Large intestine (tissue), 3 donors: ENCODE measurements around the gene MYCT1. TPM values are rescaled to one million over a fixed set of nuclear protein-coding genes. Genes with fewer than 3 reads are reported as not detected.

Experiments used
- DNase-seq, 2 donors: peaks; one replicate each; pipeline versions ENCODE4 v3.0.0 to v3.0.0-alpha.2; 2013
- H3K27ac ChIP-seq: one replicate; pipeline ENCODE4 v1.5.1; 2013; ENCODE audit warnings: low read length
- H3K27me3 ChIP-seq: 2 replicates; pipeline ENCODE4 v1.6.1; 2013; ENCODE audit warnings: low read length; ENCODE audit not compliant: control insufficient read depth, insufficient read depth
- H3K36me3 ChIP-seq: 2 replicates; pipeline ENCODE4 v1.6.1; 2013; ENCODE audit warnings: low read length; ENCODE audit not compliant: control insufficient read depth, insufficient read depth
- H3K4me1 ChIP-seq: one replicate; pipeline ENCODE4 v1.6.1; 2013; ENCODE audit warnings: low read length; ENCODE audit not compliant: control insufficient read depth, insufficient read depth
- H3K4me3 ChIP-seq: one replicate; pipeline ENCODE4 v1.5.1; 2013; ENCODE audit warnings: low read length
- H3K9me3 ChIP-seq: one replicate; pipeline ENCODE4 v1.6.1; 2013; ENCODE audit warnings: mild to moderate bottlenecking, low read depth, low read length, moderate library complexity; ENCODE audit not compliant: control insufficient read depth
- WGBS: methylation state at CpG from one replicate; pipeline ENCODE4 v1.1.5; 2013; ENCODE audit warnings: low lambda C conversion rate; ENCODE audit not compliant: insufficient coverage; 5-methylcytosine and 5-hydroxymethylcytosine counted together
- polyA plus RNA-seq: library from polyadenylated mRNA; unstranded; fragments of 120-200 nt; gene quantifications from one replicate; pipeline ENCODE4 v1.2.1, GENCODE V29; 2013

The MYCT1 gene
- polyA plus RNA-seq, 1 donor, result 8.5 TPM

DNA sequence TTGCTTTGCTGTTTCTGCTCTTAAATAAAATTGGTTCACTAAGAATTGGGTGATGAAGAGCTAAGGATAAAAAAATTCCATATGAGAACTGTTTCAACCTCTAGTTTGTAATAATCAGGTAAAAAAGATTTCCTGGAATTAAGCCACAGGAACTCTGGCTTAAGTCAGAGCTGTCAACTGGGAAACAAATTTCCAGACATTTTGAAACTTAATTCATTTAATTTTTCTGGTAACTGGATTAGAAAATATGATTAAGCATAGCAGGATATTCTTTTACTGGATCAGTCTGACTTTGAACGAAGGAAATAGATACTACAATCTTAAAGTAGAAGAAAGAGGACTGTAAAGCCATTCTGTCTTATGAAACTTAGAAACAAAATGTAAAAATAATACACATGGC is 51.6 kb downstream of the MYCT1 start:
- 100% methylated on average over 1 of the region's 1 CpG for WGBS
- no peak for DNase-seq

DNA sequence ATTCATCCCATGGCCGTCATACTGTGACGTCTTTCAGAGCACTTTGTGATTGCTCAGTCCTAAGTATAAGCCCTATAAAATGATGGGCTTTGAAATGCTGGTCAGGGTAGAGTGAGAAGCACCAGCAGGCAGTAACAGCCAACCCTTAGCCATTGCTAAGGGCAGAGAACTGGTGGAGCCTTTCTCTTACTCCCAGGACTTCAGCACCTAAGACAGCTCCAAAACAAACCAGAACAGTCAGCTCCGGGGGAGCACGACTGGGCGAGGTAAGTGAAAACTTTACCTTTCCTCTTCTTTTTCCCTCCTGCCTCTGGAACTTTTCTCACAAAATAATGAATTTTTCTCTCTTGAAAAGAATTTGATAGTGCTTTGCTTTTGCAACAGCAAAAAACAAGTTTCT is 53.0 kb downstream of the MYCT1 start, which contains the start of gene VIP:
Gene VIP (plus strand): TSS at position 104 of the 400 bp plus-strand sequence. CDS start 1,381 bp downstream, outside the sequence.
- Histone ChIP-seq H3K9me3 (no peaks in the 10 kb centered on the region), H3K4me3 (no peak within 1 kb of the TSS), H3K27ac (no peak within 1 kb of the TSS), H3K4me1 (no peaks in the 10 kb centered on the region), H3K27me3 (no peaks in the 10 kb centered on the region), H3K36me3 (no peaks in the 10 kb centered on the region)
- WGBS, result no CpG with 5 or more reads among the region's 5 CpGs
- no peak for DNase-seq

More for the DNA sequence above, 51.6 kb downstream of the MYCT1 start:
- Histone ChIP-seq H3K36me3 (no peaks in the 10 kb centered on the region), H3K27me3 (no peaks in the 10 kb centered on the region), H3K4me3 (no peak overlapping the region), H3K27ac (no peak overlapping the region), H3K9me3 (no peaks in the 10 kb centered on the region), H3K4me1 (no peaks in the 10 kb centered on the region)

DNA sequence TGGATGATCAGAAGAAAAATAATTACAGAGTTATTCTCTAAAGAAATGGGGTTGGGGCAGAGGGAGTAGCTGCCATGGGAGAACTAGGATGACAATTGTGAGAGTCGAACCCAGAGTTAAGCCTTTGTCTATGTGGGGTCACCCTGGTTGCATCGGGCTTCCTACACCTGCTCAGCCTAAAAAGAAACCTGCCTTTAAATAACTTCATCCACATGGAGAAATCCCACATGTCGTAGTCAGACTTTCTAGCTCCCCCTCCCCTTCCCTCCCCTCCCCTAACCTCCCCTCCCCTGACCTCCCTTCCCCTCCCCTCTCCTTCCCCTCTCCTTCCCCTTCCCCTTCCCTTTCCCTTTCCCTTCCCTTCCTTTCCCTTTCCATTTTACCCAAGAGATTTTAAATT is 67.6 kb downstream of the MYCT1 start:
- Histone ChIP-seq H3K27ac (no peak overlapping the region), H3K27me3 (no peaks in the 10 kb centered on the region), H3K4me3 (no peak overlapping the region), H3K9me3 (no peaks in the 10 kb centered on the region), H3K4me1 (no peaks in the 10 kb centered on the region), H3K36me3 (no peaks in the 10 kb centered on the region)
- no CpG with 5 or more reads among the region's 3 CpGs for WGBS
- no peak for DNase-seq

DNA sequence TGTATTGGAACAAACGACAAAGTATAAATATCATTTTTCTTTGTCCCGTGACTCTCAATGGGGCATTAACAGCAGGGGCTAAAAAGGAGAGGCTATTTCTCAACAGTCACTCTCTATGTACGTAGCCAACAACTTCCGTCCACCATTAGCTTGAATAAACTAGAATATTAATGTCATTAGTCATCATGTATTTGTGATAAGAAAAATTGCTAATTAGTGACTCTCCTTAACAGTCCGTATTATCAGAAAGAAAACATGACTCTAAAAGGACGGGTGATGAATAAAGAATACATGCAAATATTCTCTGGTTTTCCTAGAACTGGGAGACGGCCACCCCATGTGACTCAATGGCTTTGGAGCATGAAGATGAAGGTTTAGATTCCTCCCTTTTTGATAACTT is 71.5 kb downstream of the MYCT1 start:
- no peak overlapping the region for H3K27ac ChIP-seq
- no peaks in the 10 kb centered on the region for H3K27me3 ChIP-seq
- no peak overlapping the region for H3K4me3 ChIP-seq
- DNase-seq, result no peak
- H3K4me1 ChIP-seq, result no peaks in the 10 kb centered on the region
- H3K9me3 ChIP-seq, result no peaks in the 10 kb centered on the region
- 80% methylated on average over 2 of the region's 7 CpGs for WGBS
- H3K36me3 ChIP-seq, result no peaks in the 10 kb centered on the region

DNA sequence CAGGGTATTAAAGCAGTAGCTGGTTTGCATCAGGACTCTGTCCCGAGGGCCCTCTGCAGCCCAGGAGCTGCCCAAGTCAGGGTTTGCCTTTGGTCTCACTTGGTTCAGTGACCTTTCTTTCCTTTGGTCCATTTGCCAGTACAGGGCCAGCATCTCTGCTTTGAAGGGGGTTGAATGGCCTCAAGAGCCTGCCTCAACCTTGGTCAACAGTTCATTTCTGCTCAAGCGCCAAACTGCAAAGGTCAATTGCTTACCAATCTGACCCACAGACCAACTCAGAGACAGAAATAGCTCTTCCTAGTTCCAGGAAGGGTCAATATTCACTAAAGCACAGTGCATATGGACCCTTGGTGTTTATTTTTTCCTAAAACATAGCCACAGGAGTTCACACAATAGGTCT is 72.3 kb downstream of the MYCT1 start:
- no peak overlapping the region for H3K4me3 ChIP-seq
- no peaks in the 10 kb centered on the region for H3K9me3 ChIP-seq
- no peak overlapping the region for H3K27ac ChIP-seq
- H3K36me3 ChIP-seq, result no peaks in the 10 kb centered on the region
- no peaks in the 10 kb centered on the region for H3K4me1 ChIP-seq
- no CpG with 5 or more reads among the region's 2 CpGs for WGBS
- no peak for DNase-seq
- no peaks in the 10 kb centered on the region for H3K27me3 ChIP-seq

DNA sequence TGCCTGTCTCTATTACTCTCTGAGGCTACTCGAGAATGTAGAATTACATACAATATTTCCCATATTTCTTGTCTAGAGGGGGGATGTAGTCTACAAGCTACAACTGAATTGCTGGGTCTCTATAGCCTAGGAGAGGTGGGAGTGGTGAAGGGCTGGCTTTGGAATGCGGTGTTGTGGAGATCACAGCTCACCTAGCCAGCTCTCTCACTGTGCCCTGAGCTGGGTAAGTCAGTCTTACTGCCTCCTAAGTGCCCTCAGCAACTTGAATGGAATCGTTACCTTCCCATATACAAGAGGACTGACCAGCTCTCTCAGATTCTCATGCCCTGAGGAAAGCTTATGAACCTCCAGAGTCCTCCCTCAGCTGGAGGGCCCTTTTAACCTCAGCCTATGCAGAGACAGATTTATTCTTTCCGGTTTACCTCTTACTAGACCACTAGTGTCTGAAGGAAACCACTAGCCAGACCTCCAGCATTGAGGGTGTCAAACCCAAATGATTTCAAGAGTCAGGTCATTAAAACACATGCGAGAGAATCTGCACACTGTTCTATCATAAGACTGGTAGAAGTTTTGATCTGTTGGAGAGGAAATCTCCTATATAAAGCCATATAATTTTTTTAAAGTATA is 73.5 kb downstream of the MYCT1 start:
- Histone ChIP-seq H3K9me3 (no peaks in the 10 kb centered on the region), H3K4me1 (no peaks in the 10 kb centered on the region), H3K36me3 (no peaks in the 10 kb centered on the region), H3K4me3 (no peak overlapping the region), H3K27me3 (no peaks in the 10 kb centered on the region), H3K27ac (no peak overlapping the region)
- DNase-seq, result no peak
- WGBS, result no CpG with 5 or more reads among the region's 5 CpGs

Other genes with a start within 250 kb of the MYCT1 start
- gene SYNE1, start 60.5 kb upstream of the MYCT1 start, polyA plus RNA-seq, result 28.2 TPM
- 46.0 TPM for gene VIP, start 52.9 kb downstream of the MYCT1 start, polyA plus RNA-seq